ENCODE data around the gene CUL4A. TPM values are rescaled to one million over a fixed set of nuclear protein-coding genes. Genes with fewer than 3 reads are reported as not detected.
"Not testable (repeated sequence)": the region's sequence is repeated elsewhere in the genome, so short reads cannot be mapped to it uniquely, and the experiment has no call there.

Gene CUL4A
- total and polyA plus RNA-seq, 2 experiments from 2014 or later = 67.3 to 197 TPM

- DNase-seq = no peak
- Histone ChIP-seq H3K4me3 (no peak overlapping the region), H3K4me1 (ENCODE audit: insufficient read depth) (no peaks in the 10 kb centered on the region), H3K4me2 (ENCODE audit: unreplicated experiment) (no peak overlapping the region), H3K79me2 (ENCODE audit: insufficient read depth) (no peaks in the 10 kb centered on the region), H3K27ac (no peak overlapping the region), H3K9ac (no peak overlapping the region), H2AFZ (no peak overlapping the region), H3K9me2 (ENCODE audit: insufficient read depth) (no peaks in the 10 kb centered on the region), H3K36me3 (ENCODE audit: low read depth) (peaks cover 50% of the 10 kb centered on the region), H4K20me1 (ENCODE audit: insufficient read depth) (no peaks in the 10 kb centered on the region), H3F3A (ENCODE audit: insufficient read depth) (no peaks in the 10 kb centered on the region), H3K9me3 (ENCODE audit: low read depth) (no peaks in the 10 kb centered on the region), H3K27me3 (replicated peaks; ENCODE audit: insufficient read depth) (no peaks in the 10 kb centered on the region)
- whole genome bisulfite sequencing, 2 experiments (ENCODE audit: low coverage in 1 of 2, low lambda C conversion rate in 2 of 2, missing lambda C conversion rate in 2 of 2) = 88 to 91% methylated on average over 13 of the region's 13 CpGs
- in situ Hi-C loops (cut with MboI) = no loop called here
- TF ChIP-seq EZH2 (IDR thresholded peaks at IDR 0.05; ENCODE audit: insufficient read depth, poor library complexity, severe bottlenecking) = no peak
- no peak for TF ChIP-seq EZH2phosphoT487 (IDR thresholded peaks at IDR 0.05; ENCODE audit: insufficient read depth, low read depth)
Observed at GRCh38 chr13:113260996-113261395, 51.6 kb downstream of the CUL4A start.

DNA sequence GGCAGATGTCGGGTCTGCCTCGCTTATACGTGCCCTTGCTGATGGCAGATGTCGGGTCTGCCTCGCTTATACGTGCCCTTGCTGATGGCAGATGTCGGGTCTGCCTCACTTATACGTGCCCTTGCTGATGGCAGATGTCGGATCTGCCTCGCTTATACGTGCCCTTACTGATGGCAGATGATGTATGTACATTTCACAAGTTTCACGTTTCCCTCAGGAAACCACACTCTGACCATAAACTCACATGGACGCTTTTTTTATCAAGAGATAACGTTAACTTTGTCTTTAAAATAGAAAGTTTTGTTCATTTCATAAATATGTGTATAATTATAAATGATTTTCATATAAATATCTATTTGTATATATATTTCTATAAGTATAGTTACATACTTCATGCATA is 53.6 kb downstream of the CUL4A start:
- H2AFZ ChIP-seq; H3K79me2 ChIP-seq (ENCODE audit: insufficient read depth); H3K27ac ChIP-seq; H3K4me1 ChIP-seq (ENCODE audit: insufficient read depth); H3K27me3 ChIP-seq (replicated peaks; ENCODE audit: insufficient read depth); H3K9me2 ChIP-seq (ENCODE audit: insufficient read depth); H3K4me3 ChIP-seq; H4K20me1 ChIP-seq (ENCODE audit: insufficient read depth); H3K9ac ChIP-seq; in situ Hi-C loops (cut with MboI); DNase-seq; H3K9me3 ChIP-seq (ENCODE audit: low read depth); H3K4me2 ChIP-seq (ENCODE audit: unreplicated experiment); H3F3A ChIP-seq (ENCODE audit: insufficient read depth): not testable (repeated sequence)
- 77 to 81% methylated on average over 7 to 14 of the region's 14 CpGs for WGBS, 2 experiments (ENCODE audit: low coverage in 1 of 2, low lambda C conversion rate in 2 of 2, missing lambda C conversion rate in 2 of 2)
- H3K36me3 ChIP-seq (ENCODE audit: low read depth) = peaks cover 40% of the 10 kb centered on the region

- in situ Hi-C loops (cut with MboI) = no loop called here
- Histone ChIP-seq H2AFZ (no peak overlapping the region), H3K4me2 (ENCODE audit: unreplicated experiment) (no peak overlapping the region), H4K20me1 (ENCODE audit: insufficient read depth) (no peaks in the 10 kb centered on the region), H3K27me3 (replicated peaks; ENCODE audit: insufficient read depth) (no peaks in the 10 kb centered on the region), H3K79me2 (ENCODE audit: insufficient read depth) (no peaks in the 10 kb centered on the region), H3F3A (ENCODE audit: insufficient read depth) (no peaks in the 10 kb centered on the region), H3K27ac (no peak overlapping the region), H3K36me3 (ENCODE audit: low read depth) (peaks cover 19% of the 10 kb centered on the region; the same call in 1 of the 2 replicates), H3K9me3 (ENCODE audit: low read depth) (no peaks in the 10 kb centered on the region), H3K9me2 (ENCODE audit: insufficient read depth) (no peaks in the 10 kb centered on the region), H3K9ac (no peak overlapping the region), H3K4me1 (ENCODE audit: insufficient read depth) (no peaks in the 10 kb centered on the region), H3K4me3 (no peak overlapping the region)
- DNase-seq = no peak
- WGBS, 2 experiments (ENCODE audit: low coverage in 1 of 2, low lambda C conversion rate in 2 of 2, missing lambda C conversion rate in 2 of 2) = 88 to 90% methylated on average over 19 to 20 of the region's 20 CpGs
- no peak for TF ChIP-seq EZH2phosphoT487 (IDR thresholded peaks at IDR 0.05; ENCODE audit: insufficient read depth, low read depth)
- no peak for TF ChIP-seq EZH2 (IDR thresholded peaks at IDR 0.05; ENCODE audit: insufficient read depth, poor library complexity, severe bottlenecking)
Observed at GRCh38 chr13:113267642-113268405, 58.4 kb downstream of the CUL4A start.

- 97% methylated on average over 2 of the region's 2 CpGs for WGBS, 2 experiments (ENCODE audit: low coverage in 1 of 2, low lambda C conversion rate in 2 of 2, missing lambda C conversion rate in 2 of 2)
- Histone ChIP-seq H3K4me3 (no peak overlapping the region), H3K27me3 (replicated peaks; ENCODE audit: insufficient read depth) (no peaks in the 10 kb centered on the region), H3F3A (ENCODE audit: insufficient read depth) (peaks cover 15% of the 10 kb centered on the region; the same call in 1 of the 2 replicates), H3K4me1 (ENCODE audit: insufficient read depth) (peaks cover 16% of the 10 kb centered on the region), H3K9ac (no peak overlapping the region), H3K9me3 (ENCODE audit: low read depth) (no peaks in the 10 kb centered on the region), H3K4me2 (ENCODE audit: unreplicated experiment) (no peak overlapping the region), H3K9me2 (ENCODE audit: insufficient read depth) (no peaks in the 10 kb centered on the region), H3K79me2 (ENCODE audit: insufficient read depth) (no peaks in the 10 kb centered on the region), H4K20me1 (ENCODE audit: insufficient read depth) (no peaks in the 10 kb centered on the region), H2AFZ (no peak overlapping the region), H3K27ac (no peak overlapping the region), H3K36me3 (ENCODE audit: low read depth) (no peaks in the 10 kb centered on the region)
- no peak for DNase-seq
- in situ Hi-C loops (cut with MboI) = no loop called here
- no peak for TF ChIP-seq EZH2phosphoT487 (IDR thresholded peaks at IDR 0.05; ENCODE audit: insufficient read depth, low read depth)
- no peak for TF ChIP-seq EZH2 (IDR thresholded peaks at IDR 0.05; ENCODE audit: insufficient read depth, poor library complexity, severe bottlenecking)
Observed at GRCh38 chr13:113272031-113272430, 62.6 kb downstream of the CUL4A start.
